IMR-90 (cell line): ENCODE data around the gene PRKRA. TPM values are rescaled to one million over a fixed set of nuclear protein-coding genes. Genes with fewer than 3 reads are reported as not detected.

Experiments
- ATAC-seq: fragments of 200-7000 bp; cut with Tn5 transposase; 2 replicates; pipeline ENCODE4 v1.9.1; 2020; ENCODE audit warnings: low read depth, mild to moderate bottlenecking, moderate library complexity
- BruUV-seq: library from RNA; stranded (reverse); fragments of 400-500 nt; replicated peaks from 2 replicates; lab custom pipeline; 2021; lab: Mats Ljungman, UMichigan
- CTCF ChIA-PET: fragments of 300-600 bp; formaldehyde crosslinking; extraction: SDS; loops from one replicate; lab custom pipeline; 2021; ENCODE audit warnings: antibody characterized with exemption; lab: Yijun Ruan, JAX
- POLR2A ChIA-PET: fragments of 300-600 bp; sonication (Branson Sonifier 250); formaldehyde crosslinking; loops from one replicate; lab custom pipeline; 2022; ENCODE audit warnings: antibody characterized with exemption; ENCODE audit not compliant: unreplicated experiment; lab: Charles Lee
- DNase-seq: peaks from one replicate; pipeline ENCODE4 v3.0.0; 2013
- H2AFZ ChIP-seq: replicated peaks from 2 replicates; pipeline ENCODE3; 2013; ENCODE audit warnings: low read length, mild to moderate bottlenecking; ENCODE audit not compliant: poor library complexity
- H2AK5ac ChIP-seq: 2 replicates; pipeline ENCODE4 v1.6.1; 2013; ENCODE audit warnings: low read depth, low read length, inconsistent platforms
- H2AK9ac ChIP-seq: replicated peaks from 2 replicates; pipeline ENCODE3; 2013; ENCODE audit warnings: mild to moderate bottlenecking, low read depth, low read length, moderate library complexity; ENCODE audit not compliant: poor library complexity
- H2BK120ac ChIP-seq: 2 replicates; pipeline ENCODE4 v1.6.1; 2013; ENCODE audit warnings: low read depth, low read length, inconsistent platforms
- H2BK15ac ChIP-seq: 3 replicates; pipeline ENCODE4 v1.6.1; 2013; ENCODE audit warnings: low read depth, low read length, inconsistent platforms
- H2BK20ac ChIP-seq: 2 replicates; pipeline ENCODE4 v1.6.1; 2013; ENCODE audit warnings: low read depth, mild to moderate bottlenecking, inconsistent platforms, low read length, moderate library complexity
- H2BK5ac ChIP-seq: 2 replicates; pipeline ENCODE4 v1.6.1; 2013; ENCODE audit warnings: mild to moderate bottlenecking, low read depth, low read length, inconsistent platforms; ENCODE audit not compliant: poor library complexity, severe bottlenecking
- H3K14ac ChIP-seq: replicated peaks from 2 replicates; pipeline ENCODE4 v1.6.1; 2013; ENCODE audit warnings: low read depth, low read length, inconsistent platforms
- H3K18ac ChIP-seq: 2 replicates; pipeline ENCODE4 v1.6.1; 2013; ENCODE audit warnings: low read depth, low read length, control low read depth
- H3K23ac ChIP-seq: 2 replicates; pipeline ENCODE4 v1.6.1; 2013; ENCODE audit warnings: low read depth, low read length, inconsistent platforms
- H3K27ac ChIP-seq: 2 replicates; pipeline ENCODE4 v1.5.1; 2013; ENCODE audit warnings: mild to moderate bottlenecking, control low read depth, low read length; ENCODE audit not compliant: insufficient read depth
- H3K27me3 ChIP-seq: 2 replicates; pipeline ENCODE4 v1.6.1; 2013; ENCODE audit warnings: low read length; ENCODE audit not compliant: control insufficient read depth, insufficient read depth
- H3K36me3 ChIP-seq: 2 replicates; pipeline ENCODE4 v1.6.1; 2013; ENCODE audit warnings: low read length, mixed read lengths; ENCODE audit not compliant: control insufficient read depth, insufficient read depth
- H3K4ac ChIP-seq: 2 replicates; pipeline ENCODE4 v1.6.1; 2013; ENCODE audit warnings: low read depth, low read length, inconsistent platforms
- H3K4me1 ChIP-seq: 2 replicates; pipeline ENCODE4 v1.6.1; 2013; ENCODE audit warnings: low read length, mixed read lengths; ENCODE audit not compliant: control insufficient read depth, insufficient read depth
- H3K4me2 ChIP-seq: 2 replicates; pipeline ENCODE4 v1.6.1; 2013; ENCODE audit warnings: low read depth, mild to moderate bottlenecking, control low read depth, low read length, moderate library complexity
- H3K4me3 ChIP-seq: 2 replicates; pipeline ENCODE4 v1.5.1; 2013; ENCODE audit warnings: low read depth, mild to moderate bottlenecking, control low read depth, low read length, moderate library complexity; ENCODE audit not compliant: insufficient read depth
- H3K56ac ChIP-seq: 2 replicates; pipeline ENCODE4 v1.6.1; 2013; ENCODE audit warnings: low read length, inconsistent platforms; ENCODE audit not compliant: insufficient read depth; ENCODE audit errors: extremely low read depth
- H3K79me1 ChIP-seq, 2 experiments: 2 replicates each; pipeline ENCODE4 v1.6.1; 2013; ENCODE audit warnings: low read length in 2 of 2, inconsistent platforms in 1 of 2, low read depth in 1 of 2
- H3K9ac ChIP-seq: 2 replicates; pipeline ENCODE4 v1.6.1; 2013; ENCODE audit warnings: low read depth, low read length, control low read depth
- H3K9me1 ChIP-seq: 2 replicates; pipeline ENCODE4 v1.6.1; 2013; ENCODE audit warnings: low read length, inconsistent platforms; ENCODE audit not compliant: insufficient read depth
- H3K9me3 ChIP-seq: 2 replicates; pipeline ENCODE4 v1.6.1; 2013; ENCODE audit warnings: low read length; ENCODE audit not compliant: control insufficient read depth, insufficient read depth
- H4K20me1 ChIP-seq: 2 replicates; pipeline ENCODE4 v1.6.1; 2013; ENCODE audit warnings: low read length, inconsistent platforms; ENCODE audit not compliant: insufficient read depth
- H4K5ac ChIP-seq: 2 replicates; pipeline ENCODE4 v1.6.1; 2013; ENCODE audit warnings: mild to moderate bottlenecking, low read depth, low read length, control low read depth
- H4K8ac ChIP-seq, 2 experiments: 2 replicates each; pipeline ENCODE4 v1.6.1; 2013; ENCODE audit warnings: low read depth in 2 of 2, low read length in 2 of 2, control low read depth in 1 of 2, inconsistent platforms in 1 of 2
- H4K91ac ChIP-seq: 2 replicates; pipeline ENCODE4 v1.6.1; 2013; ENCODE audit warnings: low read depth, low read length, inconsistent platforms; ENCODE audit not compliant: insufficient read depth
- CHD1 ChIP-seq: IDR thresholded peaks from 2 replicates; pipeline ENCODE4 v1.6.1; 2012; ENCODE audit warnings: low read depth, low read length, improper control_type of control experiment
- ELK1 ChIP-seq: fragments of 150-350 bp; IDR thresholded peaks from 2 replicates; pipeline ENCODE4 v1.6.1; 2016; ENCODE audit warnings: low read depth, mild to moderate bottlenecking, low read length, moderate library complexity, borderline replicate concordance
- MXI1 ChIP-seq: IDR thresholded peaks from 2 replicates; pipeline ENCODE4 v1.6.1; 2012; ENCODE audit warnings: low read depth, mild to moderate bottlenecking, low read length, moderate library complexity, borderline replicate concordance
- RAD21 ChIP-seq: IDR thresholded peaks from 2 replicates; pipeline ENCODE4 v1.6.1; 2012; ENCODE audit warnings: low read length, improper control_type of control experiment
- SMC3 ChIP-seq: fragments of 150-350 bp; IDR thresholded peaks from 2 replicates; pipeline ENCODE4 v1.6.1; 2016; ENCODE audit warnings: low read depth, mild to moderate bottlenecking, antibody characterized with exemption, low read length, moderate library complexity
- USF2 ChIP-seq: fragments of 150-350 bp; IDR thresholded peaks from 2 replicates; pipeline ENCODE4 v1.6.1; 2017; ENCODE audit warnings: mild to moderate bottlenecking, antibody characterized with exemption, low read length, low read depth
- WGBS, 2 experiments: methylation state at CpG; one replicate each; pipeline versions ENCODE4 v1.1.5 to v1.1.7; 2013; ENCODE audit warnings: missing lambda C conversion rate in 2 of 2; ENCODE audit not compliant: insufficient read length in 1 of 2; ENCODE audit errors: extremely low coverage in 2 of 2; 5-methylcytosine and 5-hydroxymethylcytosine counted together
- dilution Hi-C: fragments of 300-500 bp; cut with HindIII; formaldehyde crosslinking; loops from one replicate; pipeline ENCODE4 v1.14.3; 2018; ENCODE audit warnings: low sequenced_read_pairs; ENCODE audit not compliant: unreplicated experiment
- in situ Hi-C: fragments of 300-500 bp; cut with MboI; formaldehyde crosslinking; loops from 3 replicates; pipeline ENCODE4 v1.14.3; 2019; ENCODE audit warnings: low sequenced_read_pairs, inconsistent platforms, mixed read lengths
- intact Hi-C: fragments of 100-400 bp; cut with micrococcal nuclease; formaldehyde crosslinking; loops from 2 replicates; pipeline ENCODE4 v1.10.0; 2022
- polyA plus RNA-seq, 3 experiments: library from polyadenylated mRNA; depleted of rRNA; stranded (reverse); fragments of >200 nt; gene quantifications; 2 replicates each; pipeline ENCODE4 v1.2.3, GENCODE V29; 2012; ENCODE audit warnings: low replicate concordance in 1 of 3
- total RNA-seq: library from RNA; depleted of rRNA; stranded (reverse); fragments of >200 nt; gene quantifications from 2 replicates; pipeline ENCODE4 v1.2.3, GENCODE V29; 2012
- TF ChIP-seq, protein P1 (sequence below): conservative IDR thresholded peaks from 2 replicates; pipeline ENCODE4 v1.5.1; 2012; ENCODE audit warnings: mild to moderate bottlenecking, low read depth, low read length, improper control_type of control experiment

PRKRA gene
- total and polyA plus RNA-seq, 2 of the 4 experiments (the other 2 are of a cell fraction) = 39.5 to 53.6 TPM

GRCh38 chr2:178478439-178479274, 27.7 kb upstream of the PRKRA start, which contains the start of gene FKBP7 (continued):
- TF ChIP-seq, protein P1, sequence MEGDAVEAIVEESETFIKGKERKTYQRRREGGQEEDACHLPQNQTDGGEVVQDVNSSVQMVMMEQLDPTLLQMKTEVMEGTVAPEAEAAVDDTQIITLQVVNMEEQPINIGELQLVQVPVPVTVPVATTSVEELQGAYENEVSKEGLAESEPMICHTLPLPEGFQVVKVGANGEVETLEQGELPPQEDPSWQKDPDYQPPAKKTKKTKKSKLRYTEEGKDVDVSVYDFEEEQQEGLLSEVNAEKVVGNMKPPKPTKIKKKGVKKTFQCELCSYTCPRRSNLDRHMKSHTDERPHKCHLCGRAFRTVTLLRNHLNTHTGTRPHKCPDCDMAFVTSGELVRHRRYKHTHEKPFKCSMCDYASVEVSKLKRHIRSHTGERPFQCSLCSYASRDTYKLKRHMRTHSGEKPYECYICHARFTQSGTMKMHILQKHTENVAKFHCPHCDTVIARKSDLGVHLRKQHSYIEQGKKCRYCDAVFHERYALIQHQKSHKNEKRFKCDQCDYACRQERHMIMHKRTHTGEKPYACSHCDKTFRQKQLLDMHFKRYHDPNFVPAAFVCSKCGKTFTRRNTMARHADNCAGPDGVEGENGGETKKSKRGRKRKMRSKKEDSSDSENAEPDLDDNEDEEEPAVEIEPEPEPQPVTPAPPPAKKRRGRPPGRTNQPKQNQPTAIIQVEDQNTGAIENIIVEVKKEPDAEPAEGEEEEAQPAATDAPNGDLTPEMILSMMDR = peak; percentile 62

DNA sequence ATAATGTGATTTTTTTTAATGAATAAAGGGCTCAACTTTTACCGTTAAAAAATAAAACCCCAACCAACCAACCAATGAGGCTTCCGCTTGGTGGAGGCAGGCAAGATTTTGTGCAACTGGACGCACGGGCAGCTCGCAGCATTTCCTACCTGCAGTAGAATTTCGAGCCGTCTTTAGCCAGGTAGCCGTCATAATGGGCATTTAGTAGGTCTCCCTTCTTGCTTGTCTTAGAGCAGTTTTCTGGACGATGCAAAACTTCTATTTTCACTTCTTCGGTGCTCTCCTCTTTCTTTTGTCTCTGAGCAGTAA, 27.1 kb upstream of the PRKRA start:
- Histone ChIP-seq H3K9ac (peak overlapping the region; percentile 94), H3K14ac (peak overlapping the region; percentile 92), H3K56ac (peak overlapping the region; percentile 72; the same call in 1 of the 2 replicates), H2BK15ac (no peak overlapping the region), H3K18ac (peak overlapping the region; percentile 36; the same call in 1 of the 2 replicates), H4K5ac (peak overlapping the region; percentile 58), H3K27ac (peak overlapping the region; percentile 77), H3K23ac (peak overlapping the region; percentile 74), H2BK20ac (no peak overlapping the region), H4K91ac (peak overlapping the region; percentile 57; the same call in 1 of the 2 replicates), H2AK9ac (no peak overlapping the region), H2AK5ac (no peak overlapping the region; the same call in 1 of the 2 replicates), H3K4me2 (peak overlapping the region; percentile 87), H3K79me1 (peaks cover 15 to 42% of the 10 kb centered on the region in 2 experiments), H3K4me3 (peak overlapping the region; percentile 83), H3K27me3 (no peaks in the 10 kb centered on the region), H4K20me1 (peaks cover 16% of the 10 kb centered on the region; the same call in 1 of the 2 replicates), H2BK120ac (peak overlapping the region; percentile 17; the same call in 1 of the 2 replicates), H3K9me1 (peaks cover 6% of the 10 kb centered on the region), H4K8ac (peak overlapping the region; percentile 73 to 92), H3K36me3 (no peaks in the 10 kb centered on the region), H2AFZ (peak overlapping the region; percentile 92), H3K4me1 (peaks cover 9% of the 10 kb centered on the region), H3K9me3 (no peaks in the 10 kb centered on the region), H2BK5ac (peak overlapping the region; percentile 64), H3K4ac (peak overlapping the region; percentile 68)
- ATAC-seq (0 out of 2 replicates have a peak, but pooled peaks have one; percentile 5), DNase-seq (peak; percentile 31)
- dilution Hi-C loops (no loop called here), intact Hi-C loops (loop anchor here (1.0 kb wide), 1 partner anchor 27 kb away; the partner anchor contains the start of genes PJVK and PRKRA), in situ Hi-C loops (no loop called here)
- WGBS, 2 experiments = 0% methylated on average over 5 of the region's 10 CpGs; no CpG with 5 or more reads in 1 of the 2 experiments
- BruUV-seq = no TSS peak
- POLR2A ChIA-PET = no interaction called here
- CTCF ChIA-PET = no interaction called here
- no peak for TF ChIP-seq SMC3
- no peak for TF ChIP-seq ELK1
- TF ChIP-seq USF2 = no peak
- TF ChIP-seq, protein P1 = no peak
- TF ChIP-seq MXI1 = no peak
- no peak for TF ChIP-seq RAD21
- no peak for TF ChIP-seq CHD1
